Fibroblast of the aortic adventitia (primary cell): ENCODE data around the gene ATOH7. TPM values are rescaled to one million over a fixed set of nuclear protein-coding genes. Genes with fewer than 3 reads are reported as not detected.

Source experiments
- DNase-seq: peaks from one replicate; pipeline ENCODE4 v3.0.0-alpha.2; 2010; ENCODE audit warnings: low read depth
- H3K4me3 ChIP-seq: 2 replicates; pipeline ENCODE4 v1.5.1; 2011; ENCODE audit warnings: low read depth, mild to moderate bottlenecking, control low read depth, low read length, moderate library complexity
- total RNA-seq: library from RNA; depleted of rRNA; stranded (reverse); fragments of >200 nt; gene quantifications from 2 replicates; pipeline ENCODE4 v1.2.3, GENCODE V29; 2012; ENCODE audit warnings: low replicate concordance
- TF ChIP-seq, protein P1 (sequence below): IDR thresholded peaks from 2 replicates; pipeline ENCODE4 v1.5.1; 2011; ENCODE audit warnings: mild to moderate bottlenecking, low read length, control low read depth, inconsistent platforms; ENCODE audit not compliant: insufficient read depth

The ATOH7 gene
- total RNA-seq, 1 donor = not detected

DNA sequence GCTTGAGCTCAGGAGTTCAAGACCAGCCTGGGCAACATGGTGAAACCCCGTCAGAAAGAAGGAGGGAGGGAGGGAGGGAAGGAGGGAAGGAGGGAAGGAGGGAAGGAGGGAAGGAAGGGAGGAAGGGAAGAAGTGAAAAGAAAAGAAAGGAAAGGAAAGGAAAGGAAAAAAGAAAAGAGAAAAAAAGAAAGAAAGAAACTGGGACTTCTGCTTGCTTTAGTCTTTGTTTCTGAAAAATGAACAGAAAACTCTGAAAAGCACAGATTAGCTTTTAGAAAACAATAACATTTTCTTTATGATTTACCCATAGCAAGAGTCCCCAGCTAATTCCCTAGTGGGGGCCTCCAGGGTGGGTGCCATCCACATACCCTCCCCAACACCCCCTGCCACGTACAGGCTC lies 46.8 kb downstream of the ATOH7 start:
- TF ChIP-seq, protein P1, sequence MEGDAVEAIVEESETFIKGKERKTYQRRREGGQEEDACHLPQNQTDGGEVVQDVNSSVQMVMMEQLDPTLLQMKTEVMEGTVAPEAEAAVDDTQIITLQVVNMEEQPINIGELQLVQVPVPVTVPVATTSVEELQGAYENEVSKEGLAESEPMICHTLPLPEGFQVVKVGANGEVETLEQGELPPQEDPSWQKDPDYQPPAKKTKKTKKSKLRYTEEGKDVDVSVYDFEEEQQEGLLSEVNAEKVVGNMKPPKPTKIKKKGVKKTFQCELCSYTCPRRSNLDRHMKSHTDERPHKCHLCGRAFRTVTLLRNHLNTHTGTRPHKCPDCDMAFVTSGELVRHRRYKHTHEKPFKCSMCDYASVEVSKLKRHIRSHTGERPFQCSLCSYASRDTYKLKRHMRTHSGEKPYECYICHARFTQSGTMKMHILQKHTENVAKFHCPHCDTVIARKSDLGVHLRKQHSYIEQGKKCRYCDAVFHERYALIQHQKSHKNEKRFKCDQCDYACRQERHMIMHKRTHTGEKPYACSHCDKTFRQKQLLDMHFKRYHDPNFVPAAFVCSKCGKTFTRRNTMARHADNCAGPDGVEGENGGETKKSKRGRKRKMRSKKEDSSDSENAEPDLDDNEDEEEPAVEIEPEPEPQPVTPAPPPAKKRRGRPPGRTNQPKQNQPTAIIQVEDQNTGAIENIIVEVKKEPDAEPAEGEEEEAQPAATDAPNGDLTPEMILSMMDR = no peak
- DNase-seq = no peak

DNA sequence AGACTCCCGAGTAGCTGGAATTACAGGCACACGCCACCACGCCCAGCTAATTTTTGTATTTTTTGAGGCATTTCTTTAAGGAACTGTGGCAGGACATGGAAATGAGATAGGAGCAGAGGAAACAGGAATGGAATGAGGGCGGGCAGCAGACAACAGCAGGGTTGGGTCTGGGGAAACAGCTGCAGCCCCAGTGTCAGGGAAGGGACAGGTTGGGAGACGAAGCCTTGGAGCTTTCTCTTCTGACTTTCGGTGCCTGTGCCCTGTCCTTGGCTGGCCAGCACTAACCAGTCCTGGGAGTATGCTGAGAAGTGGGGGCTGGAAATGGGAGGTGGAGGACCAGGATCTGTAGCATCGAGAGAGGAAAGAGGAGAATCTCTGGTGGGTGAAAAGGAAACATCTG lies 47.4 kb downstream of the ATOH7 start:
- H3K4me3 ChIP-seq = no peak overlapping the region
- TF ChIP-seq, protein P1 = no peak
- no peak for DNase-seq

More for the DNA sequence above, 46.8 kb downstream of the ATOH7 start:
- H3K4me3 ChIP-seq = no peak overlapping the region

Other genes with a start within 250 kb of the ATOH7 start
- 49.7 and 131 TPM in 2 replicates for gene HERC4, start 156.8 kb downstream of the ATOH7 start, total RNA-seq
- 0.08 and 1.7 TPM in 2 replicates for gene MYPN, start 122.6 kb downstream of the ATOH7 start, total RNA-seq
- 16.7 and 20.9 TPM in 2 replicates for gene HNRNPH3, start 100.0 kb upstream of the ATOH7 start, total RNA-seq
- 6.6 and 10.8 TPM in 2 replicates for gene PBLD, start 100.8 kb upstream of the ATOH7 start, total RNA-seq
- gene RUFY2, start 175.2 kb upstream of the ATOH7 start, total RNA-seq = 37.3 and 53.7 TPM in 2 replicates
- gene DNA2, start 239.9 kb upstream of the ATOH7 start, total RNA-seq = 10.0 and 15.2 TPM in 2 replicates